Lung (tissue), 12 donors: Measurements from ENCODE around the gene DTWD2. TPM values are rescaled to one million over a fixed set of nuclear protein-coding genes. Genes with fewer than 3 reads are reported as not detected.

Source experiments
- ATAC-seq: fragments of 200-7000 bp; cut with Tn5 transposase; one replicate; pipeline ENCODE4 v1.9.1; 2020; ENCODE audit warnings: moderate number of reproducible peaks; ENCODE audit not compliant: insufficient read depth, low FRiP score
- DNase-seq, 3 donors: peaks; one replicate each; pipeline ENCODE4 v3.0.0-alpha.2; 2013 to 2017
- H3K27ac ChIP-seq, 2 donors: one replicate each; pipeline ENCODE4 v1.5.1; 2013; ENCODE audit warnings: mild to moderate bottlenecking in 2 of 2, moderate library complexity in 2 of 2, control low read depth in 1 of 2, inconsistent platforms in 1 of 2, low read depth in 1 of 2, low read length in 1 of 2
- H3K27me3 ChIP-seq, 3 donors: one replicate each; pipeline ENCODE4 v1.5.1; 2013; ENCODE audit warnings: low read length in 2 of 3; ENCODE audit not compliant: control insufficient read depth in 3 of 3, insufficient read depth in 3 of 3
- H3K36me3 ChIP-seq, 4 donors: one replicate each; pipeline ENCODE4 v1.5.1; 2013; ENCODE audit warnings: low read length in 4 of 4, mild to moderate bottlenecking in 1 of 4, moderate library complexity in 1 of 4; ENCODE audit not compliant: control insufficient read depth in 4 of 4, insufficient read depth in 4 of 4
- H3K4me1 ChIP-seq, 5 donors: one replicate each; pipeline ENCODE4 v1.5.1; 2013; ENCODE audit warnings: low read length in 5 of 5, mild to moderate bottlenecking in 2 of 5, moderate library complexity in 1 of 5; ENCODE audit not compliant: control insufficient read depth in 5 of 5, insufficient read depth in 5 of 5
- H3K4me3 ChIP-seq: one replicate; pipeline ENCODE4 v1.5.1; 2013; ENCODE audit warnings: mild to moderate bottlenecking, control low read depth, moderate library complexity
- H3K9ac ChIP-seq, 2 donors: one replicate each; pipeline ENCODE4 v1.5.1; 2013; ENCODE audit warnings: low read length in 2 of 2, control low read depth in 1 of 2; ENCODE audit not compliant: insufficient read depth in 1 of 2
- H3K9me3 ChIP-seq, 4 donors: one replicate each; pipeline ENCODE4 v1.5.1; 2013; ENCODE audit warnings: low read length in 3 of 4, mild to moderate bottlenecking in 1 of 4, moderate library complexity in 1 of 4; ENCODE audit not compliant: control insufficient read depth in 4 of 4, insufficient read depth in 3 of 4
- WGBS, 2 donors: extraction: QIAGEN DNeasy Blood & Tissue Kit; methylation state at CpG; one replicate each; pipeline ENCODE4 v1.1.7; 2013; 5-methylcytosine and 5-hydroxymethylcytosine counted together
- polyA plus RNA-seq, 2 donors: library from polyadenylated mRNA; stranded (reverse); fragments of 200-250 nt; gene quantifications; one replicate each; pipeline ENCODE4 v1.2.1, GENCODE V29; 2013
- total RNA-seq, 2 donors: library from RNA; depleted of rRNA in 1 of 2; stranded (reverse); fragments of >200 nt in 1 of 2; gene quantifications; one replicate each; pipeline ENCODE4 v1.2.1, GENCODE V29; 2014 to 2021
- TF ChIP-seq, protein P1 (sequence below): IDR thresholded peaks from 2 replicates; pipeline ENCODE4 v1.5.1; 2012; ENCODE audit warnings: mild to moderate bottlenecking; ENCODE audit errors: control extremely low read depth, extremely low read depth
- donor health status: control.
- donor health status: control.
- donor health status: Bipolar disorder and iron deficiency.
- donor health status: healthy.
- donor health status: DM: yes; HTN: yes; CAD: no.

DTWD2 gene
- total and polyA plus RNA-seq, 4 donors, result 1.7 to 11.4 (median 5.2) TPM

DNA sequence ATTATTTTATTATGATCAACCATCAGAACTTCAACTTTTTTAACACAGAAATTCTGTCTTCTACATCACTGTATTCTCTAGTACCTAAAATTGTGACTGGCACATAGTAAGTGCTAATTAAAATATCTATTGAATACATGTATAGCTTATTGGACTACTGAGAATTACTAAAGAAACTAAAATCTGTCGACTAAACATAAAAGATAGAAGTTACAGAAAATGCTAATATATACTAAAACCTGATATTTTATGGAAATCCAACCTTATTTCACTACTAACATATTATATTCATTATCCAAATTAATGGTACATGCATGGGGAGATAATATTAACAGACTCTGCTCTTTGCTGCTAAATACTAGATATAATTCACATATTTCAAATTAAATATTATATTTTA, 153.6 kb downstream of the DTWD2 start:
- no peak overlapping the region for H3K9ac ChIP-seq
- TF ChIP-seq, protein P1, sequence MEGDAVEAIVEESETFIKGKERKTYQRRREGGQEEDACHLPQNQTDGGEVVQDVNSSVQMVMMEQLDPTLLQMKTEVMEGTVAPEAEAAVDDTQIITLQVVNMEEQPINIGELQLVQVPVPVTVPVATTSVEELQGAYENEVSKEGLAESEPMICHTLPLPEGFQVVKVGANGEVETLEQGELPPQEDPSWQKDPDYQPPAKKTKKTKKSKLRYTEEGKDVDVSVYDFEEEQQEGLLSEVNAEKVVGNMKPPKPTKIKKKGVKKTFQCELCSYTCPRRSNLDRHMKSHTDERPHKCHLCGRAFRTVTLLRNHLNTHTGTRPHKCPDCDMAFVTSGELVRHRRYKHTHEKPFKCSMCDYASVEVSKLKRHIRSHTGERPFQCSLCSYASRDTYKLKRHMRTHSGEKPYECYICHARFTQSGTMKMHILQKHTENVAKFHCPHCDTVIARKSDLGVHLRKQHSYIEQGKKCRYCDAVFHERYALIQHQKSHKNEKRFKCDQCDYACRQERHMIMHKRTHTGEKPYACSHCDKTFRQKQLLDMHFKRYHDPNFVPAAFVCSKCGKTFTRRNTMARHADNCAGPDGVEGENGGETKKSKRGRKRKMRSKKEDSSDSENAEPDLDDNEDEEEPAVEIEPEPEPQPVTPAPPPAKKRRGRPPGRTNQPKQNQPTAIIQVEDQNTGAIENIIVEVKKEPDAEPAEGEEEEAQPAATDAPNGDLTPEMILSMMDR, result no peak
- ATAC-seq (no peak), DNase-seq (no peak)
- H3K27ac ChIP-seq, result no peak overlapping the region
- H3K27me3 ChIP-seq, result no peaks in the 10 kb centered on the region
- H3K4me3 ChIP-seq, result no peak overlapping the region
- H3K4me1 ChIP-seq, result no peaks in the 10 kb centered on the region
- peaks cover 0 to 2% (median 0%) of the 10 kb centered on the region in 4 donors for H3K9me3 ChIP-seq
- no peaks in the 10 kb centered on the region for H3K36me3 ChIP-seq
- 91 to 92% methylated on average over 1 of the region's 1 CpG for WGBS, 2 donors

DNA sequence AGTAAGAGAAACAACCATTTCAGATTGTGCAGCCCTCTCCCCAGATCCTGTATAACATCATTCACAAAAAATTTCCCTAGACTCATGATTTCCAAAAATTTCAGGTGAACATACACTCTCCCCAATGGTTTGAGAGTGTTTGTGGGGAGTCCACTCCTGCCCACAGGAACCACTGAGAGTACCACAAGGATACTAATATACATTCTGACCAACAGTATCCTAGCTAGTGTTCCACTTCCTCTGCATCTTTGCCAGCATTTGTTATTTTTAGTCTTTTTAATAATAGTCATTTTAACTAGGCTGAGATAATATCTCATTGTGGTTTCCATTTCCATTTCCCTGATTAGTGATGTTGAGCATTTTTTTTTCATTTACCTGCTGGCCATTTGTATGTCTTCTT, 155.4 kb downstream of the DTWD2 start:
- Histone ChIP-seq H3K27ac (no peak overlapping the region), H3K9me3 (peaks cover 0 to 2% (median 0%) of the 10 kb centered on the region in 4 donors), H3K27me3 (no peaks in the 10 kb centered on the region), H3K4me3 (no peak overlapping the region), H3K9ac (no peak overlapping the region), H3K36me3 (no peaks in the 10 kb centered on the region), H3K4me1 (peaks cover 0 to 4% (median 0%) of the 10 kb centered on the region in 5 donors)
- DNase-seq, result no peak
- no peak for ATAC-seq
- TF ChIP-seq, protein P1, result no peak

DNA sequence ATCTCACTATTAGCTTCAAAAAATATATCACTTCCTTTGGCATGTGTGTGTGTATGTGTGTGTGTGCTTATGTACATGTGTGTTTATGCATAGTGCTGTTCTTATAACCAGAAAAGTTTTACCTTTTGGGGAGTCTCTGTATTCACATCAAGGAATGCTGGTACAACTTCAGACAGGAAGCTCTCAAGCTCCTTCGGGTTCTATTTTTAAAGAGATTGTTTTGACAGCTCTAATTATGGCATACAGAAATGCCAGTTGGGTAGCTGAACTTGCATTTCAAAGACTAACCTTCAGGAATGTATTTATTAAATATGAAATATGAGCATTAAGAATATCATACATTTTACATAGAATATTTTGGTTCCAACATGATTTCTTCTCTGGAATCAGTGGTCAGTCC, 163.1 kb downstream of the DTWD2 start:
- Histone ChIP-seq H3K36me3 (no peaks in the 10 kb centered on the region), H3K27me3 (no peaks in the 10 kb centered on the region), H3K4me1 (peaks cover 0 to 4% (median 0%) of the 10 kb centered on the region in 5 donors), H3K9ac (no peak overlapping the region), H3K27ac (no peak overlapping the region), H3K9me3 (no peaks in the 10 kb centered on the region), H3K4me3 (no peak overlapping the region)
- no peak for DNase-seq
- TF ChIP-seq, protein P1, result no peak
- 13 to 26% methylated on average over 1 of the region's 1 CpG for WGBS, 2 donors
- ATAC-seq, result no peak

DNA sequence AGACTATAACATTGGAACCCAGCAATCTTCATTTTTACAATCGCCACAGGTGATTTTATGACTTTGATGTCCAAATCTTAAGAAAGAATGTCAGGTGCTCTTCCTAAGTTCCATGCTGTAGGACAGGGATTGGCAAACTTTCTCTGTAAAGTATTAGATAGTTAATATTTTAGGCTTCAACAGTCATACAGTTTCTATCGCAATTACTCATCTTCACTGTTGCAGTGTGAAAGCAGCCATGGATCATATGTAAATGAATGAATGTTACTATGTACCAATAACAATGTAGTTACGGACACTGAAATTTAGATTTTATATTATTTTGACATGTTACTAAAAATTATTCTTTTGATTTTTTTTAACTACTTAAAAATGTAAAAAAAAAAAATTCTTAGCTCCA, 169.7 kb downstream of the DTWD2 start:
- DNase-seq (no peak), ATAC-seq (no peak)
- Histone ChIP-seq H3K4me1 (no peaks in the 10 kb centered on the region), H3K27ac (no peak overlapping the region), H3K9me3 (peaks cover 0 to 6% (median 0%) of the 10 kb centered on the region in 4 donors), H3K4me3 (no peak overlapping the region), H3K27me3 (no peaks in the 10 kb centered on the region), H3K36me3 (no peaks in the 10 kb centered on the region), H3K9ac (no peak overlapping the region)
- TF ChIP-seq, protein P1, result no peak
- 96 to 98% methylated on average over 3 of the region's 3 CpGs for WGBS, 2 donors
